HG03095 (cell line): Measurements from ENCODE around the gene NKD2.
"Not testable (repeated sequence)": the region's sequence is repeated elsewhere in the genome, so short reads cannot be mapped to it uniquely, and the experiment has no call there.

Experiments
- ATAC-seq: cut with Tn5 transposase; IDR thresholded peaks from one replicate; pipeline ENCODE4 v1.9.1; 2021; ENCODE audit warnings: moderate library complexity; ENCODE audit not compliant: unreplicated experiment

NKD2 gene

GRCh38 chr5:1012313-1012841 is 3.8 kb downstream of the NKD2 start:
- ATAC-seq = no peak

DNA sequence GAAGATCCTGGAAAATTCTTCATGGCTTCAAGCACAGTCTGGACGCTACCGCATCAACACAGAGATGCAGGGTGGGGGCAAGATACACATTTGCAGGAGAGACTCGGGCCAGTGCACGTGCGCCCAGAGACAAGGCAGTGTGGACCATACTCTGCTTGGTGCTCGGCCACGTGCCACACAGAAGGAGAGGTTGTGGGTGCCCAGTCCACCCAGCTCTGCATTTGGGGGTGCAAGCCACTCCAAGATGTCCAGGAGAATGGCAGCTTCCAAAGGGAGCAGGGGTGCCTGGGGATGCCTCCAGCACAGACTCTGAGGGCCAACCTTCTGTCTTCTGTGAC is 4.3 kb downstream of the NKD2 start:
- ATAC-seq = no peak

DNA sequence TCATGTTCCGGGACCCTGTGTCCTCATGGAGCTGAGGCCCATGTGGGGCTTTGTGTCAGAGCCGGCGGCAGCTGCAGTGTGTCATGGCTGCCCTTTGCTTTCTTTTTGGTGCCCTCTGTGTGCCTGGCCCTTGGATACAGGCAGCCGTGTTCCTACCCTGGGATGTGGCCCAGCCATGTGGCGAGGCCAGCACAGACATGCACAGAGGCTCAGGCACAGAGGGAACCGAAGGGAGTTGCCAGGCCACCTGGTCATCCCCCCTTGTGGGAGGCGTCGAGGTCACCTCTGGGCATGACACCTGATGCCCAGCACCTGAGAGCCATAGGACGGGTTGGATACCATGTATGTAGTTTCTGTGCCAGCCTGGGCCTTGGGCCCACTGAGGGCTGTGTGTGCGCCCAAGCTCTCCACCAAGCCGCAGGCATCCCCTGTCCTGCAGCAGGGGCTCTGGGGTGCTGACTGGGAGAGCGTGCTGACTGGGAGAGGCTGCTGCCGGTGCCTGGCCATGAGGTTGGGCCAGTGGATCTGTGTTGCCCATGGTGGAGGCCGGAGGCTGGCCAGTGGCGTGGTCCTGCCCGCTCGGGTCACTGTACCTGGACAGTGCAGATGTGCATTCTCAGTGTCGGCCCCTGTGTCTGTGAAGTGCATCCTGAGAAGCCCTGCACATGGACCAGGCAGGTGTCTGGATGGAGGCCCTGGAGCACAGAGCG is 4.8 kb downstream of the NKD2 start:
- ATAC-seq = no peak

- no peak for ATAC-seq
Observed at GRCh38 chr5:1013948-1014301, 5.3 kb downstream of the NKD2 start.

GRCh38 chr5:1014346-1014745 is 5.7 kb downstream of the NKD2 start:
- no peak for ATAC-seq

- ATAC-seq = no peak
Observed at GRCh38 chr5:1014781-1015221, 6.2 kb downstream of the NKD2 start.

DNA sequence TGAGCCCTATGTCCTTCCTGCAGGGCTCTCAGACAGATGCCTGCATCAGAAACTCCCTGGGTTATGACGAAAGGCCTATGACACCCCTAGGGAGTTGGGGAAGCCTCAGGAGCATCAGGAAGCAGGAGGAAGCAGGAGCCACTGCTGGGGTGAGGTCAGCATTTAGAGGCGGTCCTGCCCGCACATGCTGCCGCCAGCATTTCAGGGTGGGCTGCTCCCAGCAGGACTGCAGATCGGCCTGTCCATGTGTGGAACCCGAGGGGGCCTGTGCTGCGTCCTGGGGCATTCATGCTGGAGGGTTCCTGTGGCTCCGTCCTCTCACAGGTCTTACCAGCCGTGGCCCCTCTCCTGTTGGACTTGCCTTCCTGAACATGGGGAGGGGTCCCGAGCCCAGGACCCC is 6.9 kb downstream of the NKD2 start:
- ATAC-seq = no peak

DNA sequence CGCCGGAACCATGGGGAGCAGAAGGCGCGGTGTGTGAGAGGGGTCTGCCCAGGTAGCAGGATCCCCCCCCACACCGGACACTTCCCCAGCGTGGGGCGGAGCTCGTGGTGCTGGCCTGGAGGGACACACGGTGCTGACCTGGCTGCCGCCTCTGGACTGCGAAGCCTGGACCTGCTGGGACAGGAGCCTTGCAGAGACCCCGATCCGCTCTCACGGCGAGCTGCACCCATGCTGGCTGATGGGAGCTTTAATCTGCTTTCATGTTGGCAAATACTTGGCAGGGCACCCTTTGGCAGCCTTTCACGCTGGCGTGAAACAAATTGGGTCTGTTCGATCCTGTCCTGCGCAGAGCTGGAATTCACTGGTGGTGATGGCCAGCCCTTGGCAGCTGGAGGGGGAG is 7.4 kb downstream of the NKD2 start:
- ATAC-seq = no peak

DNA sequence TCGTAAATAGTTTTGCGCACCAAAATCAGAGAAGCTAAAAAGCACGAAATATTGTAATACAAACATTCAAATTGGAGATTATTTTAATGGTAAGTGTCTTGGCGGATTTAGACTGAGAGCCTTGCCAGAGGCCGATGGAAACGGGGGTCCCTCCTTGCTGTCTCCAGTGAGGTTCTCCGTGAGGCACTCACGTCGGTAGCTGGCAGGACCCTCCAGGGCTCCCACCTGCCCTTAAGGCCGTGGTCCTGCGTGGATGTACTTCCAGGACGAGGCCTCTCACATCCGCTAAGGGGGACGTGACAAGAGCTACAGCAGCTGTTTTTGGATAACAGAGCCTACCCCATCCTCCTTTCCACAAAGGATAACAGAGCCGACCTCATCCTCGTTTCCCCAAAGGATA is 7.9 kb downstream of the NKD2 start:
- no peak for ATAC-seq

DNA sequence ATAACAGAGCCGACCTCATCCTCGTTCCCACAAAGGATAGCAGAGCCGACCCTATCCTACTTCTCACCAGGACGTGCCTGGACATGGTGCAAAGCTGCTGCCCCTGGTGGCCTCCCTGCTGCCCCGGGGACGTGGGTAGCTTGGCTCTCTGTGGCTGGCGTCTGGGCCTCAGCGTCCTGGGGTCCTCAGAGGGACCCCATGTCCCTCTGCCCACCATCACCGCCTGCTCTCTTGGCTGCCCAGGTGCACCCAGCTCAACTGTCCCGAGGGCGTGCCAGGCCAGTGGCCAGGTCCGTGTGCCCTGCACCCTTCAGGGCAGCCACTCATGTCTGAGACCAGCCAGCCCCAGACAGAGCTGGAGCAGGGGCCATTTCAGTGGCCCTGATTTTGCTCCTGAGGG is 8.5 kb downstream of the NKD2 start:
- no peak for ATAC-seq

DNA sequence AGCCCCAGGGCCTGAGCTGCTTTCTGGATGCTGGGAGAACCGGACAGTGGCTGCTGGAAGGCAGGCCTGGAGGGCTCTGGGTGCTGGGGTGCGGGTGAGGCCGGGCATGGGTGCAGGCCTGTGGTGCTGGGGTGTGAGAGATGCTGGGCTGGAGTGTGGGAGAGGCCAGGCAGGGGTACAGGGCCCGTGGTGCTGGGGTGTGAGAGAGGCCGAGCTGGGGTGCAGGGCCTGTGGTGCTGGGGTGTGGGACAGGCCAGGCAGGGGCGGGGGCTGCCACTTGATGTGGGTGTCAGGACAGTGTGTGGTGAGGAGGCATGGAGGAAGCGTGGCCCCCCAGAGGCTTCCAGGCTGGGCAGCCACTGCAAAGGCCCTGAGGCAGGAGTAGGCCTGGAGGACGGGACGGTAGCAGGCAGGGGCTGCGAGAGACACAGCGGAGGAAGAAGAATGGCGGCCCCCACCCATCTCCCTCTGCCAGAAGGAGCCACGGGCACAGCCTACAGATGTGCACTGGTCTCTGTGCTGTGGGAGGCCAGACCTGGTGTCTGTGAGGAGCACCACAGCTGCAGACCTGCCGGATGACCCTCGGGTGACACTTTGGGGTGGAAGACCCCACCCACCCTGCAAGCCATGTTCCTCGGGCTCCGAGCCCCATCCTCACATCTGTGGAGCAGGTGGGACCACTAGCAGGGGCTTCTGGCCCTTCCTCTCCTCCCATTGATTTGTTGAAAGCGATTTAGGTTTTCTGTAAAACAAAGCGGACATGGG is 9.3 kb downstream of the NKD2 start:
- no peak for ATAC-seq

DNA sequence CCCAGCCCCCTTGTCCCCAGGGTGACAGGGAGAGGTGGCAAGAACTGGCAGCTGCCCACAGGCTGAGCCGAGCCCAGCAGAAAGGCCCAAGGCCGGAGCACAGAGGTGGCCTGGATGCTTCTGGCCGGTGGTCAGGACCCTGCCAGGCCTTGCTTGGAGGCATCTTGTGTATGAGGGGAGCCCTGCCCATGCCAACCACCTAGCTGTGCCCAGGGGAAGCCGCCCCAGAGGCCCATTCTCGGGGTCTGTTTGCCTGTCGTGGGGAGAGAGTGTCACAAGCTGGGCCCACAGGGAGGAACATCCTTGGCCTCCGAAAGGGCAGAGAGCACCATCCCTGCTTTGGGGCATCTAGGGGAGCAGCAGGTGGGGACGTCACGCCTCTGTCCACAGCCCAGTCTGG is 10.0 kb downstream of the NKD2 start:
- ATAC-seq = no peak

DNA sequence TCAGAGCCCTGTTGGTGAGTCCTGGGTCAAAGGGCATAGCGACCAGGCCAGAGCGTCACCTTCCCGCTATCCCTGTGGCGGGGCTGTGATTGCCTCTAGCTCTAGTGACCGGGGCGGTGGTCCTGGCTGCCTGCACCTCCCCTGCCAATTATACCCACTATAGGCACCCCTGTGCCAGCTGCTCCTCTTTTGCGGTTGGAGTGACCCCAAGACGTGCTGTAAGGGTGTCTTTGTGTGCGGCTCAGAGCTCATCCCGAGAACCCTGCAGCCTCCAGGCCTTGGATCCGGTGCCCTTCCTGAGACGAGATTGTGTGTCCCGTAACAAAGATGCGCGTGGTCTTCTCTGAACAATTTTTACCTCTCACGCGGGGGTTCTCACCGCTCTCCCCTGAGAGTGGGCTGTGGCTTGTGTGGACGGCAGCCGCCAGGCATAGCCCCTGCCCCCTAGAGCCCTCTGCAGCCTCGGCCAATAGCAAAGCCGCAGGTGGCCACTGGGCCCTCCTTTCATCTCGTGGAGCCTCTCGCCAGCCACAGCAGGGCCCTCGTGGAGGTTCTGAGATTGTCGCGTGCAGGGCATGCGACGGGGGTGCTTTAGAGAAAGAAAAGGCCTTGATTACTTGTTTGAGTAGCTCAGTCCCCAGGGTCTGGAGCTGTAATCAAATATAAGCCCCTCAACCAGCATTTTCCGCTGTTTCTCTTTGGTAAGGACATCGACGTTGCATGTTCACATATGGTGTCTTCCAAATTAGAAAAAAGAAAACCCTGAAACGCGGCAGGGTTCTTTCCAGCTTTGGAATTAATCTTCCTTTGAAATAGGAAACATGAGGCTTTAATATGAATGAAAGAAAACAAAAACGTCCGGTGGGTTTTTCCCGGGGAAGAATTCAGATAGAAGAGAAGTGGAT is 10.7 kb downstream of the NKD2 start:
- ATAC-seq = no peak

DNA sequence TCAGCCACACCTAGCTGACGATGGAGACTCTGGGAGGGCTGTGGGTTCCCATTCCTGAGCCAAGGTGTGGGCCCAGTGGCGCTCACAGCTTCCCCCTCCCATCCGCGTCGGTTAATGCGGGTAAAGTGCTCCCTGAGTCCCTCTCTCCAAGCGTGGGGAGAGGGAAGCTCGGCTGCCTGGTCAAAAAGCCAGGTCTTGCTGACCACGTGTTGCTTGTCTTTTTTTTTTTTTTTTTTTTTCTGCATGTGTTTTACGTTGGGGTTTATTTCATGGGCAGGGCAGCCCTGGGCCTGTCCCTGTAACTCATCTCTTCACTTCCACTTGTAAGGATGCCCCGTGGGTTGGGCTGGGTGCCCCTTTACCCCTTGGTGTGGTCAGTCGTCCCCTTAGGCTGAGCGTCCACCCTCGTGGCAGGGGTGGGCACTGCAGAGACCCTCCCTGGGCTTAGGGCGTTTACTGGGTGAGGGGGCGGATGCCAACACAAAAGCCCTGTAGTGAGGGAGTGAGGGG is 11.9 kb downstream of the NKD2 start:
- ATAC-seq = no peak

- ATAC-seq = no peak
Observed at GRCh38 chr5:1021136-1021968, 12.8 kb downstream of the NKD2 start.

GRCh38 chr5:1021969-1022336 is 13.4 kb downstream of the NKD2 start:
- ATAC-seq = not testable (repeated sequence)

- no peak for ATAC-seq
Observed at GRCh38 chr5:1026700-1027621, 18.4 kb downstream of the NKD2 start.

DNA sequence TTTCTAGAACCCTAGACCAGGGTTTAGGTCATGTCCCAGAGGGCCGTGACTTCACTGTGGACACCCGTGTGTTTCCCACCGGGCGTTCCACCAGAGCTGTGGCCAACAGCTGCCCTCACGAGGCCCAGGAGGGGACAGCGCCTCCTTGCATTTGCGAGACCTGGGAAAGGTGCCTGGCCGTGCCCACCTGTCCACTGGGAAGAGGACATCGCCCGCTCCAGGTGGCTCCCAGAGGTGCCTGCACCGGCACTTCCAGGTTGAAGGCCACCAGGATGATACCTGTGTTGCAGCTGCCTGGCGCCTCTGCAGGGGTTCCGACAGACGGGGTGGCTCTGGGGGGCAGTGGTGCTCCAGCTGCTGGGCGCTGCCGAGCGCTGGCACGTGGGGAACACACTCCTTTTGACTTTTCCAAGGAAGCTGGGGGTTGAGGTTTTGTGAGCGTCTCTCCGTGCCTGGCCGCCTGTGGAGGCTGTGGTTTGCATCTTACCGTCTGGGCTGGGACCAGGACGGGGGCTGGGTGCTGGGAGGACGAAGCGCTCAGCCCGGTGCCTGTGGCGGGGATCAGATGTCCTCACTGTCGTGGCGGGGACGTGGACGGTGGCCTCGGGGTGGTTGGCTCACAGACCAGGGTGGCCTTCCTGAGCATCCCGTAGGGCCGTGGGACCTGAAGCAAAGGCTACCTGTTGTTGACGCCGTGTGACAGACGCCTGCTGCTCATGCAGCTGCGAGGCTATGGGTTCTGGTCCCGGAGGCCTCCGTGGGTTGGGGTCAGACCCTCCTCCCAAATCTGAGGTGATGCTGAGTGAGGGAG is 19.2 kb downstream of the NKD2 start:
- ATAC-seq = no peak
